ENCODE measurements around the gene RNF151.

DNA sequence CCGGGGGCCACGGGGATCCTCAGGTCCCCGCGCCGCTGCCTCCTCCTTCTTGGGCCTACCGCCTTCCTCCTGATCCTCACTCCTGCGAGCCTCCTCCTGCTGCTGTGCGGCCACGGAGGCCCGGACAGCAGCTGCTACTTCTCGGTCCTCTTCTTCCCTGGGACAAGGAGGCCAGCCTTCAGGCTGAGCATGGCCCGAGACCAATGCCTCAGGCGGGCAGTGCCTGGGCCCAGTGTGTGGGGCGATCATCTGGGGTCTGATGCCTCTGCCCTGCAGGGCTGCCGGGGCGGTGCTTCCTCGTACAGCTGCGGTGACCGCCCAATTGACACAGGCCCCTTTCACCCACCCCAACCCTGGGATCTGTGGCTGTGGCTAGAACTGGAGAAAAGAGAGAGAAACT, 34.4 kb downstream of the RNF151 start:
- TF ChIP-seq POLR2A (IDR thresholded peaks at IDR 0.05; ENCODE audit: extremely low read depth, insufficient read length): no peak
- TF ChIP-seq, protein P1, sequence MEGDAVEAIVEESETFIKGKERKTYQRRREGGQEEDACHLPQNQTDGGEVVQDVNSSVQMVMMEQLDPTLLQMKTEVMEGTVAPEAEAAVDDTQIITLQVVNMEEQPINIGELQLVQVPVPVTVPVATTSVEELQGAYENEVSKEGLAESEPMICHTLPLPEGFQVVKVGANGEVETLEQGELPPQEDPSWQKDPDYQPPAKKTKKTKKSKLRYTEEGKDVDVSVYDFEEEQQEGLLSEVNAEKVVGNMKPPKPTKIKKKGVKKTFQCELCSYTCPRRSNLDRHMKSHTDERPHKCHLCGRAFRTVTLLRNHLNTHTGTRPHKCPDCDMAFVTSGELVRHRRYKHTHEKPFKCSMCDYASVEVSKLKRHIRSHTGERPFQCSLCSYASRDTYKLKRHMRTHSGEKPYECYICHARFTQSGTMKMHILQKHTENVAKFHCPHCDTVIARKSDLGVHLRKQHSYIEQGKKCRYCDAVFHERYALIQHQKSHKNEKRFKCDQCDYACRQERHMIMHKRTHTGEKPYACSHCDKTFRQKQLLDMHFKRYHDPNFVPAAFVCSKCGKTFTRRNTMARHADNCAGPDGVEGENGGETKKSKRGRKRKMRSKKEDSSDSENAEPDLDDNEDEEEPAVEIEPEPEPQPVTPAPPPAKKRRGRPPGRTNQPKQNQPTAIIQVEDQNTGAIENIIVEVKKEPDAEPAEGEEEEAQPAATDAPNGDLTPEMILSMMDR (IDR thresholded peaks at IDR 0.05; ENCODE audit: low read depth, low read length): no peak
- no peak for TF ChIP-seq MYC (IDR thresholded peaks at IDR 0.05; ENCODE audit: low read depth, low read length)
- TF ChIP-seq, protein P2, sequence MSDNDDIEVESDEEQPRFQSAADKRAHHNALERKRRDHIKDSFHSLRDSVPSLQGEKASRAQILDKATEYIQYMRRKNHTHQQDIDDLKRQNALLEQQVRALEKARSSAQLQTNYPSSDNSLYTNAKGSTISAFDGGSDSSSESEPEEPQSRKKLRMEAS (IDR thresholded peaks at IDR 0.05; ENCODE audit: low read depth, low read length): no peak
